Pancreas (tissue), 10 donors: ENCODE results near the gene RPS6KA5. TPM values are rescaled to one million over a fixed set of nuclear protein-coding genes. Genes with fewer than 3 reads are reported as not detected.
"Not testable (repeated sequence)": the region's sequence is repeated elsewhere in the genome, so short reads cannot be mapped to it uniquely, and the experiment has no call there.

ENCODE experiments used
- ATAC-seq, 4 donors: fragments of 200-7000 bp; cut with Tn5 transposase; one replicate each; pipeline versions ENCODE4 v1.8.0 to v1.9.1; 2020; ENCODE audit warnings: mild to moderate bottlenecking in 4 of 4, moderate library complexity in 4 of 4
- DNase-seq, 6 donors: peaks; one replicate each; pipeline ENCODE4 v3.0.0-alpha.2; 2020
- FAIRE-seq: peaks from 2 replicates; lab custom pipeline; 2012; peaks lifted over from hg19 to GRCh38; lab: Jason Lieb, UNC
- H3K27ac ChIP-seq, 4 donors: fragments of 200-600 bp; sonication (generic); 1 replicate in 3 of 4; 2 replicates in 1 of 4; pipeline versions ENCODE4 v1.5.0 to v1.8.0; 2020
- H3K27me3 ChIP-seq, 4 donors: fragments of 200-600 bp; one replicate each; pipeline ENCODE4 v1.8.0; 2021
- H3K36me3 ChIP-seq, 3 donors: fragments of 200-600 bp; sonication (generic) in 1 of 3; one replicate each; pipeline versions ENCODE4 v1.5.0 to v1.8.0; 2020 to 2021
- H3K4me1 ChIP-seq, 3 donors: fragments of 200-600 bp; one replicate each; pipeline ENCODE4 v1.8.0; 2021
- H3K4me3 ChIP-seq, 4 donors: fragments of 200-600 bp; sonication (generic) in 2 of 4; one replicate each; pipeline versions ENCODE4 v1.5.0 to v1.8.0; 2020 to 2021
- H3K9me3 ChIP-seq, 4 donors: fragments of 200-600 bp; one replicate each; pipeline ENCODE4 v1.8.0; 2021
- CTCF ChIP-seq, 4 donors: fragments of 200-600 bp; sonication (generic) in 3 of 4; IDR thresholded peaks; one replicate each; pipeline versions ENCODE4 v1.5.0 to v1.8.0; 2021; ENCODE audit warnings: antibody characterized with exemption in 4 of 4
- WGBS, 2 donors: extraction: QIAGEN DNeasy Blood & Tissue Kit; methylation state at CpG; one replicate each; pipeline ENCODE4 v1.1.7; 2013; 5-methylcytosine and 5-hydroxymethylcytosine counted together
- intact Hi-C, 3 donors: fragments of 100-400 bp; cut with DNase I; formaldehyde crosslinking; loops; one replicate each; pipeline versions ENCODE4 v1.11.1 to v1.14.2; 2022
- polyA plus RNA-seq, 2 donors: library from polyadenylated mRNA; stranded (reverse); fragments of 200-250 nt; gene quantifications; one replicate each; pipeline ENCODE4 v1.2.3, GENCODE V29; 2013
- total RNA-seq, 6 donors: library from RNA; stranded (reverse); fragmentation: NEBNext Ultra II Directional in 4 of 6; extraction: Animal tissue kit (Norgen Biotek cat#: 25700) in 4 of 6; gene quantifications; one replicate each; pipeline versions ENCODE4 v1.2.1 to v1.2.4, GENCODE V29; 2021 to 2023
- donor health status: healthy with polysubstance abuse.
- donor health status: DM: no; HTN: no; CAD: no; lungs with moderate emphysema.
- donor health status: DM: no; HTN: no; CAD: no.
- donor health status: control.
- donor health status: control.
- donor health status: Bipolar disorder and iron deficiency.
- donor health status: DM: yes; HTN: yes; CAD: no.
- donor health status: DM: no; HTN: no; CAD: no.
- donor health status: DM: no; HTN: no; CAD: no.
- donor health status: DM: yes; HTN: yes; CAD: no.

The RPS6KA5 gene
- total and polyA plus RNA-seq, 8 donors: 0.95 to 3.5 (median 2.8) TPM

GRCh38 chr14:90848944-90849731 is 211.3 kb downstream of the RPS6KA5 start:
- 81 to 84% methylated on average over 17 of the region's 17 CpGs for WGBS, 2 donors
- peak in 1 of 4 donors; percentile 56 for ATAC-seq
- no peak for DNase-seq

GRCh38 chr14:90846511-90846910 is 213.9 kb downstream of the RPS6KA5 start:
- intact Hi-C loops: no loop called here
- H3K4me1 ChIP-seq: no peaks in the 10 kb centered on the region
- H3K27me3 ChIP-seq: no peaks in the 10 kb centered on the region
- ATAC-seq: no peak
- WGBS, 2 donors: 71 to 82% methylated on average over 4 of the region's 4 CpGs
- no peak overlapping the region for H3K27ac ChIP-seq
- FAIRE-seq: no peak
- H3K9me3 ChIP-seq: no peaks in the 10 kb centered on the region
- H3K4me3 ChIP-seq: no peak overlapping the region
- no peak for DNase-seq
- no peak for TF ChIP-seq CTCF (IDR thresholded peaks at IDR 0.05)
- no peaks in the 10 kb centered on the region for H3K36me3 ChIP-seq

More at GRCh38 chr14:90848944-90849731, 211.3 kb downstream of the RPS6KA5 start:
- no peak for TF ChIP-seq CTCF (IDR thresholded peaks at IDR 0.05)
- Histone ChIP-seq H3K27me3 (no peaks in the 10 kb centered on the region), H3K36me3 (no peaks in the 10 kb centered on the region), H3K9me3 (no peaks in the 10 kb centered on the region), H3K27ac (no peak overlapping the region), H3K4me3 (no peak overlapping the region), H3K4me1 (no peaks in the 10 kb centered on the region)
- intact Hi-C loops: no loop called here
- FAIRE-seq: no peak

GRCh38 chr14:90844321-90844720 is 216.1 kb downstream of the RPS6KA5 start:
- TF ChIP-seq CTCF (IDR thresholded peaks at IDR 0.05): no peak
- intact Hi-C loops: no loop called here
- no peak for FAIRE-seq
- no peaks in the 10 kb centered on the region for H3K27me3 ChIP-seq
- no peak for ATAC-seq
- H3K9me3 ChIP-seq: no peaks in the 10 kb centered on the region
- H3K36me3 ChIP-seq: no peaks in the 10 kb centered on the region
- no peak overlapping the region for H3K27ac ChIP-seq
- H3K4me1 ChIP-seq: no peaks in the 10 kb centered on the region
- H3K4me3 ChIP-seq: no peak overlapping the region
- DNase-seq: no peak
- WGBS, 2 donors: 46 to 79% methylated on average over 3 of the region's 3 CpGs

- ATAC-seq: peak in 2 of 4 donors; percentile 31 to 55
- 66 to 74% methylated on average over 6 of the region's 6 CpGs for WGBS, 2 donors
- no peak overlapping the region for H3K4me3 ChIP-seq
- intact Hi-C loops: no loop called here
- no peaks in the 10 kb centered on the region for H3K36me3 ChIP-seq
- FAIRE-seq: no peak
- H3K4me1 ChIP-seq: no peaks in the 10 kb centered on the region
- H3K9me3 ChIP-seq: no peaks in the 10 kb centered on the region
- no peaks in the 10 kb centered on the region for H3K27me3 ChIP-seq
- TF ChIP-seq CTCF (IDR thresholded peaks at IDR 0.05): no peak
- no peak for DNase-seq
- H3K27ac ChIP-seq: no peak overlapping the region
These were observed 217.7 kb downstream of the RPS6KA5 start for GRCh38 chr14:90842726-90843125.

GRCh38 chr14:90840667-90841066 is 219.8 kb downstream of the RPS6KA5 start:
- H3K27ac ChIP-seq, DNase-seq, H3K4me3 ChIP-seq, H3K36me3 ChIP-seq, H3K4me1 ChIP-seq, ATAC-seq, FAIRE-seq, H3K27me3 ChIP-seq, H3K9me3 ChIP-seq, intact Hi-C loops: not testable (repeated sequence)
- WGBS, 2 donors: 89 to 91% methylated on average over 4 of the region's 4 CpGs
